Sigmoid colon (tissue), 7 donors: ENCODE measurements around the gene CCNA1. TPM values are rescaled to one million over a fixed set of nuclear protein-coding genes. Genes with fewer than 3 reads are reported as not detected.

Source experiments
- DNase-seq: peaks from one replicate; pipeline ENCODE4 v3.0.0-alpha.2; 2019
- H3K27ac ChIP-seq, 4 donors: fragments of 200-600 bp; sonication (generic); one replicate each; pipeline ENCODE4 v1.5.1; 2016 to 2019; ENCODE audit warnings: mild to moderate bottlenecking in 1 of 4
- H3K27me3 ChIP-seq, 3 donors: fragments of 200-600 bp; sonication (generic); one replicate each; pipeline ENCODE4 v1.5.1; 2019; ENCODE audit warnings: mild to moderate bottlenecking in 1 of 3
- H3K36me3 ChIP-seq, 4 donors: fragments of 200-600 bp; sonication (generic); one replicate each; pipeline ENCODE4 v1.5.1; 2016 to 2019
- H3K4me1 ChIP-seq, 4 donors: fragments of 200-600 bp; sonication (generic); one replicate each; pipeline ENCODE4 v1.5.1; 2017 to 2019
- H3K4me3 ChIP-seq, 4 donors: fragments of 200-600 bp; sonication (generic); one replicate each; pipeline ENCODE4 v1.5.1; 2017 to 2019; ENCODE audit warnings: mild to moderate bottlenecking in 2 of 4, moderate library complexity in 1 of 4
- H3K9me3 ChIP-seq, 4 donors: fragments of 200-600 bp in 3 of 4; sonication (generic) in 3 of 4; one replicate each; pipeline versions ENCODE4 v1.5.1 to v1.6.1; 2013 to 2019
- CTCF ChIP-seq, 4 experiments: fragments of 450-650 bp in 3 of 4; fragments of 200-600 bp in 1 of 4; IDR thresholded peaks; one replicate each; pipeline ENCODE4 v1.5.1; 2016 to 2019; ENCODE audit warnings: antibody characterized with exemption in 4 of 4, mild to moderate bottlenecking in 3 of 4, moderate library complexity in 2 of 4
- EP300 ChIP-seq, 4 donors: sonication (generic); formaldehyde crosslinking; IDR thresholded peaks; one replicate each; pipeline ENCODE4 v1.6.1; 2017; ENCODE audit warnings: antibody characterized with exemption in 4 of 4
- POLR2A ChIP-seq, 2 donors: fragments of 450-650 bp; IDR thresholded peaks; one replicate each; pipeline ENCODE4 v1.6.1; 2016; ENCODE audit warnings: antibody characterized with exemption in 2 of 2, mild to moderate bottlenecking in 2 of 2, moderate library complexity in 2 of 2
- POLR2AphosphoS5 ChIP-seq, 4 donors: sonication (generic); formaldehyde crosslinking; IDR thresholded peaks; one replicate each; pipeline ENCODE4 v1.6.1; 2017; ENCODE audit warnings: antibody characterized with exemption in 4 of 4
- WGBS, 2 donors: extraction: QIAGEN DNeasy Blood & Tissue Kit; methylation state at CpG; one replicate each; pipeline ENCODE4 v1.1.7; 2013; 5-methylcytosine and 5-hydroxymethylcytosine counted together
- intact Hi-C: fragments of 100-400 bp; cut with DNase I; formaldehyde crosslinking; loops from one replicate; pipeline ENCODE4 v1.15.1; 2023
- polyA plus RNA-seq, 3 donors: library from polyadenylated mRNA; stranded (reverse); fragments of 200-250 nt; gene quantifications; one replicate each; pipeline ENCODE4 v1.2.3, GENCODE V29; 2013
- total RNA-seq, 4 donors: library from RNA; depleted of rRNA; stranded (reverse); fragments of >200 nt; gene quantifications; one replicate each; pipeline ENCODE4 v1.1.0, GENCODE V29; 2016
- donor health status: healthy with polysubstance abuse.
- donor health status: Bipolar disorder and iron deficiency.
- donor health status: healthy.

Gene CCNA1
- total and polyA plus RNA-seq, 7 donors = 0.33 to 1.4 (median 0.54) TPM; not detected in 2

- 67 to 86% methylated on average over 1 of the region's 1 CpG for WGBS, 2 donors
- Histone ChIP-seq H3K27me3 (no peaks in the 10 kb centered on the region), H3K4me3 (no peak overlapping the region), H3K9me3 (no peaks in the 10 kb centered on the region), H3K4me1 (peaks cover 0 to 16% (median 3%) of the 10 kb centered on the region in 4 donors), H3K36me3 (no peaks in the 10 kb centered on the region), H3K27ac (peak overlapping the region in 3 of 4 donors; percentile 5 to 60 (median 55))
- intact Hi-C loops = no loop called here
- no peak for TF ChIP-seq POLR2A (IDR thresholded peaks at IDR 0.05)
- TF ChIP-seq POLR2AphosphoS5 (IDR thresholded peaks at IDR 0.05) = no peak
- TF ChIP-seq CTCF (IDR thresholded peaks at IDR 0.05) = no peak
- TF ChIP-seq EP300 (IDR thresholded peaks at IDR 0.05) = no peak
- DNase-seq = no peak
Observed at GRCh38 chr13:36413161-36413560, 19.1 kb upstream of the CCNA1 start.

GRCh38 chr13:36414461-36414860, 17.8 kb upstream of the CCNA1 start:
- H3K36me3 ChIP-seq = no peaks in the 10 kb centered on the region
- H3K4me1 ChIP-seq = peaks cover 0 to 16% (median 3%) of the 10 kb centered on the region in 4 donors
- no peak overlapping the region for H3K27ac ChIP-seq
- H3K27me3 ChIP-seq = no peaks in the 10 kb centered on the region
- H3K9me3 ChIP-seq = no peaks in the 10 kb centered on the region
- DNase-seq = no peak
- TF ChIP-seq POLR2AphosphoS5 (IDR thresholded peaks at IDR 0.05) (no peak), EP300 (IDR thresholded peaks at IDR 0.05) (no peak), CTCF (IDR thresholded peaks at IDR 0.05) (no peak), POLR2A (IDR thresholded peaks at IDR 0.05) (no peak)
- no peak overlapping the region for H3K4me3 ChIP-seq
- WGBS, 2 donors = 77 to 92% methylated on average over 3 of the region's 3 CpGs
- intact Hi-C loops = no loop called here

- intact Hi-C loops = no loop called here
- H3K27ac ChIP-seq = no peak overlapping the region
Observed at GRCh38 chr13:36417331-36417730, 15.0 kb upstream of the CCNA1 start.

GRCh38 chr13:36418022-36418805, 14.1 kb upstream of the CCNA1 start:
- H3K27me3 ChIP-seq = no peaks in the 10 kb centered on the region
- H3K36me3 ChIP-seq = no peaks in the 10 kb centered on the region
- no peaks in the 10 kb centered on the region for H3K9me3 ChIP-seq
- H3K27ac ChIP-seq = no peak overlapping the region
- H3K4me1 ChIP-seq = peaks cover 0 to 8% (median 2%) of the 10 kb centered on the region in 4 donors
- intact Hi-C loops = no loop called here
- TF ChIP-seq POLR2A (IDR thresholded peaks at IDR 0.05) (no peak), CTCF (IDR thresholded peaks at IDR 0.05) (no peak), POLR2AphosphoS5 (IDR thresholded peaks at IDR 0.05) (peak in 1 of 4 donors; percentile 10), EP300 (IDR thresholded peaks at IDR 0.05) (no peak)
- no peak for DNase-seq
- no peak overlapping the region for H3K4me3 ChIP-seq
- 40 to 47% methylated on average over 9 of the region's 9 CpGs for WGBS, 2 donors

More at GRCh38 chr13:36417331-36417730, 15.0 kb upstream of the CCNA1 start:
- 42 to 56% methylated on average over 2 of the region's 2 CpGs for WGBS, 2 donors
- Histone ChIP-seq H3K36me3 (no peaks in the 10 kb centered on the region), H3K27me3 (no peaks in the 10 kb centered on the region), H3K9me3 (no peaks in the 10 kb centered on the region), H3K4me3 (no peak overlapping the region), H3K4me1 (peaks cover 0 to 17% (median 5%) of the 10 kb centered on the region in 4 donors)
- TF ChIP-seq POLR2A (IDR thresholded peaks at IDR 0.05) = no peak
- DNase-seq = no peak

- H3K27me3 ChIP-seq = no peaks in the 10 kb centered on the region
- peaks cover 0 to 4% (median 2%) of the 10 kb centered on the region in 4 donors for H3K9me3 ChIP-seq
- no peaks in the 10 kb centered on the region for H3K36me3 ChIP-seq
- intact Hi-C loops = loop anchor here (2.0 kb wide), 1 partner anchor 316 kb away; no protein-coding TSS in a partner anchor
- DNase-seq = peak; percentile 75
- 36 to 38% methylated on average over 6 of the region's 6 CpGs for WGBS, 2 donors
- TF ChIP-seq CTCF (IDR thresholded peaks at IDR 0.05) (peak in 3 of 4 experiments; percentile 71 to 81 (median 79)), EP300 (IDR thresholded peaks at IDR 0.05) (no peak)
- no peak overlapping the region for H3K27ac ChIP-seq
- H3K4me1 ChIP-seq = peaks cover 0 to 5% (median 2%) of the 10 kb centered on the region in 4 donors
- H3K4me3 ChIP-seq = no peak overlapping the region
Observed at GRCh38 chr13:36420437-36420891, 11.8 kb upstream of the CCNA1 start.
